Measurements from ENCODE around the gene P2RY2.

DNA sequence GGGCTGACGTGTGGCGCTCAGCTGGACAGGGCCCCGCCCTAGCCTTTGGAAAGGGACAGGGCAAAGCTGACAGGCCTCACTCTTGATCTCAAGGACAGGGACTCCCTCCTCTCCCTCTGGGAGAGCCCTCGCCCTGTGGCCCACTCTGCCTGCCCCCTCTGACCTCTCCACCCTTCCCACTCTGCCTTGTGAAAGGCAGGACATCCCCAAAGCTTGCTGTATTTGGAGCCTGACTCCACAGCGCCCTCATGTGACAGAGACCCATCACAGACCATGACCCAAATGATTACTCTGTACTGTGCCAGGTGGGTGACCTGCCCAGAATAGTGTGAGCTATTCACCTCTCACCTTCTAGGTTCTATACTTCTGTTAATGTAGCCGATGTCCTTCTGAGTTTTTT is 18.8 kb downstream of the P2RY2 start:
- TF ChIP-seq BACH2 (CRISPR knock-in tag; IDR thresholded peaks at IDR 0.05; ENCODE audit: borderline replicate concordance) (no peak), PATZ1 (CRISPR knock-in tag; IDR thresholded peaks at IDR 0.05; ENCODE audit: borderline replicate concordance) (no peak), ZFP30 (CRISPR knock-in tag; IDR thresholded peaks at IDR 0.05) (no peak), PPARA (CRISPR knock-in tag; IDR thresholded peaks at IDR 0.05; ENCODE audit: borderline replicate concordance) (no peak), OSR1 (CRISPR knock-in tag; IDR thresholded peaks at IDR 0.05) (no peak), ARNTL (CRISPR knock-in tag; IDR thresholded peaks at IDR 0.05; ENCODE audit: borderline replicate concordance, low read depth) (no peak), ZFP3 (CRISPR knock-in tag; IDR thresholded peaks at IDR 0.05) (no peak), ZNF70 (CRISPR knock-in tag; IDR thresholded peaks at IDR 0.05) (peak; percentile 84)
- TF ChIP-seq, protein P1, sequence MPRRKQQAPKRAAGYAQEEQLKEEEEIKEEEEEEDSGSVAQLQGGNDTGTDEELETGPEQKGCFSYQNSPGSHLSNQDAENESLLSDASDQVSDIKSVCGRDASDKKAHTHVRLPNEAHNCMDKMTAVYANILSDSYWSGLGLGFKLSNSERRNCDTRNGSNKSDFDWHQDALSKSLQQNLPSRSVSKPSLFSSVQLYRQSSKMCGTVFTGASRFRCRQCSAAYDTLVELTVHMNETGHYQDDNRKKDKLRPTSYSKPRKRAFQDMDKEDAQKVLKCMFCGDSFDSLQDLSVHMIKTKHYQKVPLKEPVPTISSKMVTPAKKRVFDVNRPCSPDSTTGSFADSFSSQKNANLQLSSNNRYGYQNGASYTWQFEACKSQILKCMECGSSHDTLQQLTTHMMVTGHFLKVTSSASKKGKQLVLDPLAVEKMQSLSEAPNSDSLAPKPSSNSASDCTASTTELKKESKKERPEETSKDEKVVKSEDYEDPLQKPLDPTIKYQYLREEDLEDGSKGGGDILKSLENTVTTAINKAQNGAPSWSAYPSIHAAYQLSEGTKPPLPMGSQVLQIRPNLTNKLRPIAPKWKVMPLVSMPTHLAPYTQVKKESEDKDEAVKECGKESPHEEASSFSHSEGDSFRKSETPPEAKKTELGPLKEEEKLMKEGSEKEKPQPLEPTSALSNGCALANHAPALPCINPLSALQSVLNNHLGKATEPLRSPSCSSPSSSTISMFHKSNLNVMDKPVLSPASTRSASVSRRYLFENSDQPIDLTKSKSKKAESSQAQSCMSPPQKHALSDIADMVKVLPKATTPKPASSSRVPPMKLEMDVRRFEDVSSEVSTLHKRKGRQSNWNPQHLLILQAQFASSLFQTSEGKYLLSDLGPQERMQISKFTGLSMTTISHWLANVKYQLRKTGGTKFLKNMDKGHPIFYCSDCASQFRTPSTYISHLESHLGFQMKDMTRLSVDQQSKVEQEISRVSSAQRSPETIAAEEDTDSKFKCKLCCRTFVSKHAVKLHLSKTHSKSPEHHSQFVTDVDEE (CRISPR knock-in tag; IDR thresholded peaks at IDR 0.05): no peak
- TF ChIP-seq, protein P2, sequence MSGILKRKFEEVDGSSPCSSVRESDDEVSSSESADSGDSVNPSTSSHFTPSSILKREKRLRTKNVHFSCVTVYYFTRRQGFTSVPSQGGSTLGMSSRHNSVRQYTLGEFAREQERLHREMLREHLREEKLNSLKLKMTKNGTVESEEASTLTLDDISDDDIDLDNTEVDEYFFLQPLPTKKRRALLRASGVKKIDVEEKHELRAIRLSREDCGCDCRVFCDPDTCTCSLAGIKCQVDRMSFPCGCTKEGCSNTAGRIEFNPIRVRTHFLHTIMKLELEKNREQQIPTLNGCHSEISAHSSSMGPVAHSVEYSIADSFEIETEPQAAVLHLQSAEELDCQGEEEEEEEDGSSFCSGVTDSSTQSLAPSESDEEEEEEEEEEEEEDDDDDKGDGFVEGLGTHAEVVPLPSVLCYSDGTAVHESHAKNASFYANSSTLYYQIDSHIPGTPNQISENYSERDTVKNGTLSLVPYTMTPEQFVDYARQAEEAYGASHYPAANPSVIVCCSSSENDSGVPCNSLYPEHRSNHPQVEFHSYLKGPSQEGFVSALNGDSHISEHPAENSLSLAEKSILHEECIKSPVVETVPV (CRISPR knock-in tag; IDR thresholded peaks at IDR 0.05): no peak
